Hepatocyte (in vitro differentiated cells): ENCODE data around the gene POU4F1.

ENCODE experiments used
- CTCF ChIP-seq: fragments of 200-600 bp; sonication (generic); IDR thresholded peaks from 2 replicates; pipeline ENCODE4 v1.5.1; 2016; ENCODE audit warnings: antibody characterized with exemption, mild to moderate bottlenecking; ENCODE audit not compliant: poor library complexity
- EZH2 ChIP-seq: fragments of 200-600 bp; sonication (generic); IDR thresholded peaks from 2 replicates; pipeline ENCODE4 v1.6.1; 2016; ENCODE audit warnings: antibody characterized with exemption, mild to moderate bottlenecking, borderline replicate concordance
- EZH2phosphoT487 ChIP-seq: fragments of 200-600 bp; sonication (generic); IDR thresholded peaks from one replicate; pipeline ENCODE4 v1.6.1; 2018; ENCODE audit warnings: antibody characterized with exemption, mild to moderate bottlenecking, low read depth, moderate library complexity; ENCODE audit not compliant: unreplicated experiment, severe bottlenecking

GRCh38 chr13:78623132-78623531, 19.8 kb upstream of the POU4F1 start:
- TF ChIP-seq EZH2 = no peak
- no peak for TF ChIP-seq CTCF
- TF ChIP-seq EZH2phosphoT487 = no peak
